ENCODE measurements around the gene MMD.

GRCh38 chr17:55348749-55349354, 72.8 kb downstream of the MMD start:
- TF ChIP-seq CTCF (IDR thresholded peaks at IDR 0.05), result peak; percentile 66; the same call in 1 of the 2 replicates
- TF ChIP-seq KAT7 (CRISPR knock-in tag; IDR thresholded peaks at IDR 0.05; ENCODE audit: borderline replicate concordance), result no peak
- no peak for TF ChIP-seq NR2C2 (CRISPR knock-in tag; IDR thresholded peaks at IDR 0.05)
- no peak for TF ChIP-seq ZNF121 (CRISPR knock-in tag; IDR thresholded peaks at IDR 0.05)
- no peak for TF ChIP-seq E2F4 (CRISPR knock-in tag; IDR thresholded peaks at IDR 0.05; ENCODE audit: borderline replicate concordance, low read depth)
- TF ChIP-seq, protein P1, sequence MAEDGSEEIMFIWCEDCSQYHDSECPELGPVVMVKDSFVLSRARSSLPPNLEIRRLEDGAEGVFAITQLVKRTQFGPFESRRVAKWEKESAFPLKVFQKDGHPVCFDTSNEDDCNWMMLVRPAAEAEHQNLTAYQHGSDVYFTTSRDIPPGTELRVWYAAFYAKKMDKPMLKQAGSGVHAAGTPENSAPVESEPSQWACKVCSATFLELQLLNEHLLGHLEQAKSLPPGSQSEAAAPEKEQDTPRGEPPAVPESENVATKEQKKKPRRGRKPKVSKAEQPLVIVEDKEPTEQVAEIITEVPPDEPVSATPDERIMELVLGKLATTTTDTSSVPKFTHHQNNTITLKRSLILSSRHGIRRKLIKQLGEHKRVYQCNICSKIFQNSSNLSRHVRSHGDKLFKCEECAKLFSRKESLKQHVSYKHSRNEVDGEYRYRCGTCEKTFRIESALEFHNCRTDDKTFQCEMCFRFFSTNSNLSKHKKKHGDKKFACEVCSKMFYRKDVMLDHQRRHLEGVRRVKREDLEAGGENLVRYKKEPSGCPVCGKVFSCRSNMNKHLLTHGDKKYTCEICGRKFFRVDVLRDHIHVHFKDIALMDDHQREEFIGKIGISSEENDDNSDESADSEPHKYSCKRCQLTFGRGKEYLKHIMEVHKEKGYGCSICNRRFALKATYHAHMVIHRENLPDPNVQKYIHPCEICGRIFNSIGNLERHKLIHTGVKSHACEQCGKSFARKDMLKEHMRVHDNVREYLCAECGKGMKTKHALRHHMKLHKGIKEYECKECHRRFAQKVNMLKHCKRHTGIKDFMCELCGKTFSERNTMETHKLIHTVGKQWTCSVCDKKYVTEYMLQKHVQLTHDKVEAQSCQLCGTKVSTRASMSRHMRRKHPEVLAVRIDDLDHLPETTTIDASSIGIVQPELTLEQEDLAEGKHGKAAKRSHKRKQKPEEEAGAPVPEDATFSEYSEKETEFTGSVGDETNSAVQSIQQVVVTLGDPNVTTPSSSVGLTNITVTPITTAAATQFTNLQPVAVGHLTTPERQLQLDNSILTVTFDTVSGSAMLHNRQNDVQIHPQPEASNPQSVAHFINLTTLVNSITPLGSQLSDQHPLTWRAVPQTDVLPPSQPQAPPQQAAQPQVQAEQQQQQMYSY (CRISPR knock-in tag; IDR thresholded peaks at IDR 0.05), result no peak
- no peak for TF ChIP-seq RELA (CRISPR knock-in tag; IDR thresholded peaks at IDR 0.05; ENCODE audit: borderline replicate concordance)
- TF ChIP-seq, protein P2, sequence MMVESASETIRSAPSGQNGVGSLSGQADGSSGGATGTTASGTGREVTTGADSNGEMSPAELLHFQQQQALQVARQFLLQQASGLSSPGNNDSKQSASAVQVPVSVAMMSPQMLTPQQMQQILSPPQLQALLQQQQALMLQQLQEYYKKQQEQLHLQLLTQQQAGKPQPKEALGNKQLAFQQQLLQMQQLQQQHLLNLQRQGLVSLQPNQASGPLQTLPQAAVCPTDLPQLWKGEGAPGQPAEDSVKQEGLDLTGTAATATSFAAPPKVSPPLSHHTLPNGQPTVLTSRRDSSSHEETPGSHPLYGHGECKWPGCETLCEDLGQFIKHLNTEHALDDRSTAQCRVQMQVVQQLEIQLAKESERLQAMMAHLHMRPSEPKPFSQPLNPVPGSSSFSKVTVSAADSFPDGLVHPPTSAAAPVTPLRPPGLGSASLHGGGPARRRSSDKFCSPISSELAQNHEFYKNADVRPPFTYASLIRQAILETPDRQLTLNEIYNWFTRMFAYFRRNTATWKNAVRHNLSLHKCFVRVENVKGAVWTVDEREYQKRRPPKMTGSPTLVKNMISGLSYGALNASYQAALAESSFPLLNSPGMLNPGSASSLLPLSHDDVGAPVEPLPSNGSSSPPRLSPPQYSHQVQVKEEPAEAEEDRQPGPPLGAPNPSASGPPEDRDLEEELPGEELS (CRISPR knock-in tag; IDR thresholded peaks at IDR 0.05), result no peak
- TF ChIP-seq NFATC4 (CRISPR knock-in tag; IDR thresholded peaks at IDR 0.05), result no peak
- TF ChIP-seq, protein P3, sequence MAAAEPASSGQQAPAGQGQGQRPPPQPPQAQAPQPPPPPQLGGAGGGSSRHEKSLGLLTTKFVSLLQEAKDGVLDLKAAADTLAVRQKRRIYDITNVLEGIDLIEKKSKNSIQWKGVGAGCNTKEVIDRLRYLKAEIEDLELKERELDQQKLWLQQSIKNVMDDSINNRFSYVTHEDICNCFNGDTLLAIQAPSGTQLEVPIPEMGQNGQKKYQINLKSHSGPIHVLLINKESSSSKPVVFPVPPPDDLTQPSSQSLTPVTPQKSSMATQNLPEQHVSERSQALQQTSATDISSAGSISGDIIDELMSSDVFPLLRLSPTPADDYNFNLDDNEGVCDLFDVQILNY (CRISPR knock-in tag; IDR thresholded peaks at IDR 0.05), result no peak
- TF ChIP-seq ATF1 (CRISPR knock-in tag; IDR thresholded peaks at IDR 0.05), result no peak
- no peak for TF ChIP-seq FOXP1 (CRISPR knock-in tag; IDR thresholded peaks at IDR 0.05; ENCODE audit: borderline replicate concordance)
- TF ChIP-seq, protein P4, sequence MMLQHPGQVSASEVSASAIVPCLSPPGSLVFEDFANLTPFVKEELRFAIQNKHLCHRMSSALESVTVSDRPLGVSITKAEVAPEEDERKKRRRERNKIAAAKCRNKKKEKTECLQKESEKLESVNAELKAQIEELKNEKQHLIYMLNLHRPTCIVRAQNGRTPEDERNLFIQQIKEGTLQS (CRISPR knock-in tag; conservative IDR thresholded peaks at IDR 0.05), result no peak
